GM19397 (cell line): ENCODE results near the gene LEMD1.
"Not testable (repeated sequence)": the region's sequence is repeated elsewhere in the genome, so short reads cannot be mapped to it uniquely, and the experiment has no call there.

Experiments
- ATAC-seq: cut with Tn5 transposase; IDR thresholded peaks from one replicate; pipeline ENCODE4 v1.9.1; 2021; ENCODE audit warnings: mild to moderate bottlenecking, moderate library complexity; ENCODE audit not compliant: unreplicated experiment

LEMD1 gene

DNA sequence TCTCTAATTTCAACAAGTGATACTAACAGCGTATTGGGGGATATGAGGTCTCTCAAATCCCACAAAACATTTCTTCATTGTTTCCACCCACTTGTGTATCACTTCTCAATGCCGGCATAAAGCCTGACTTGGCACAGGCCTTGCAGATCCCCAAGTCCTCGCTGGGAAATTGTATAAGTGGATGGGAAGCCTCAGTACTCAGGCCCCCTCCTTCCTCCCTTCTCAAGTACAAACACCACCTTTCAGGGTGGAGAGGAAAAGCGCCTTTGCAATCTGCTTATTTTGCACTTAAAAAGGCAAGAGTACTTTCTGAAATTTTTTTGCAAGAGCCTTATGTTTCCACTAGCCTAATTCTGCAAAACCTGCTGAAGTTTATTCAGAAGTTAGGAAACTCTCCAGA is 39.3 kb downstream of the LEMD1 start:
- no peak for ATAC-seq

DNA sequence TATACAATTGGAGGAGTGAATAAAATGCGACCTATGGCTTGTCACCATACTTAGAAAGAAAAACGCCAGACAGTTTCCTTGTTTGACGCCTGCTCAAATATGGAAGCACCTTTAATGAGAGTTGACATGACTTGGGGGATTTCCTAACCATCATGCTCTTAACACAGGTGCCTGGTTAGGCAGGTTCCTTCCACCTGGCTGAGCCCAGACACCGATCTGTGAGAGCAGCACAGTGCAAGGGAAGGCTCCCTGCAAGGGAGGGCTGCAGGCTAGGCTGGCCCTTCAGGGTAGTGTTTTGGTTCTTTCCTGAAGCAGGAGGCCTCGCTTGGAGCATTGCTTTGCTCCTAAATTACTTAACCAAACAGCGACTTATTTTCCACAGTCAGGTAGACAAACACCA is 40.6 kb downstream of the LEMD1 start:
- ATAC-seq, result no peak

DNA sequence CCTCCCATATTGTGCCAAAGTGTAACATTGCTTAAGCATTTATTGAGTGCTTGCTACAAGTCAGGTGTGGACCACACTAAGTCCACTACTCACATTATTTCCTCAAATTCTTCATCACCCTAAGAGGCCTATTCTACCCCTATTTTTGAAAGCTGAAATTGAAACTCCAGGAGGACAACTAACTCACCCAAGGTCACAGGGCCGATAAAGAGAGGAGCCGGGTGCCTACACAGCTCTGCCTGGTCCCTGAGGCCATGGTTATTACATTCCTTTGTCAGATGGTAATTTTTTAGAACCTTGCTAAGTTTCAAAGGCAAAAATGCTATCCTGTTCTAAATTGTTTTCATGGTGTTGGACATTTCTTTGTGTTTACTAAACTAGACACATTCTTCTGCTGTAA is 41.0 kb downstream of the LEMD1 start:
- ATAC-seq, result no peak

DNA sequence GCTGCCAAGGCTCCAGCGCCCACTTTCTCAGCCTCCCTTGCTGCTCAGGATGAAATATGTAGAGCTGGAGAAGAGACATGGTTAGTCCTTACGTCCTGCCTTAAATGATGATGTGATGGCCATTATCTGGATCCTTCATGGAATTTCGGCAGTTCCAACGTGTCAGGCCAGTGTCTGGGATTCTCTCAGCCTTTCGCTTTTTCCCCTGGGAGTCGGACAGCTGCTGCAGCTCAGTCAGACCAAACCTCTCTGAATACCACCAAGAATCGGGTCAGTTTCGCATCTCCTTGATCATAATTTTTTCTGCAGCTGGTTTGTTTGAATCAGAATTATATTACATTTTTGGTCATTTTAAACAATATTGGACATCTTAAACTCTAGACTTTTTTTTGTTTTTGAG is 42.8 kb downstream of the LEMD1 start:
- no peak for ATAC-seq

- ATAC-seq, result no peak
Observed at GRCh38 chr1:205377355-205377754, 44.5 kb downstream of the LEMD1 start.

DNA sequence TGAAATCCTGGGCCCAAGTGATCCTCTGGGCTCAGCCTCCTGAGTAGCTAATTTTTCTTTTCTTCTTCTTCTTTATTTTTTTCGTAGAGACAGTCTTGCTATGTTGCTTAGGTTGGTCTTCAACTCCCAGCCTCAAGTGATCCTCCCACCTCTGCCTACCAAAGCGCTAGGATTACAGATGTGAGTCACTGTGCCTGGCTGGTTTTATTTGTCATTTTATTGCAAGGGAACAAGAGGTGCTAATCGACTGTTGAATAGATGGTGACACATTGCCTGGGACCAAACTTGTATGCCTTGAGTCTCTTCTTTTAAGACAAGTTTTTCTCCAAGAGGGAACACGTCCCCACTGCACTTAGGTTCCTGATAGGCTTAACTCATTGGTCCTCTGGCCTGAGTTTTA is 45.1 kb downstream of the LEMD1 start:
- no peak for ATAC-seq

- ATAC-seq, result no peak
Observed at GRCh38 chr1:205375835-205376545, 45.9 kb downstream of the LEMD1 start.

GRCh38 chr1:205374210-205375078 is 47.4 kb downstream of the LEMD1 start:
- no peak for ATAC-seq

GRCh38 chr1:205373798-205374175 is 48.1 kb downstream of the LEMD1 start:
- ATAC-seq, result no peak

GRCh38 chr1:205373022-205373797 is 48.6 kb downstream of the LEMD1 start:
- no peak for ATAC-seq

GRCh38 chr1:205371871-205372660 is 49.8 kb downstream of the LEMD1 start:
- no peak for ATAC-seq

GRCh38 chr1:205370780-205371179 is 51.1 kb downstream of the LEMD1 start:
- ATAC-seq, result no peak

GRCh38 chr1:205369701-205370123 is 52.1 kb downstream of the LEMD1 start:
- no peak for ATAC-seq

DNA sequence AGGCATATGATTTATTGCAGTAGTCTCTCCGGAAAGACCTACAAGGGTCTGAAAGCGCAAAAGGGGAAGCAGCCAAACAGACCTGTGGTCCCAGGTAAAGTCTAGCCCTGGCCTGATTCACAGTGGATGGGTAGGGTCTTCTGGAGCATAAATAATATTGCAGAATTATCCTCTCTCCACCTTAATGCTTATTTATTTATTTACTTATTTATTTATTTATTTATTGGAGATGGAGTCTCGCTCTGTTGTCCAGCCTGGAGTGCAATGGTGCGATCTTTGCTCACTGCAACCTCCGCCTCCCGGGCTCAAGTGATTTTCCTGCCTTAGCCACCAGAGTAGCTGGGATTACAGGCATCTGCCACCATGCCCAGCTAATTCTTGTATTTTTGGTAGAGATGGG is 53.4 kb downstream of the LEMD1 start:
- no peak for ATAC-seq

GRCh38 chr1:205365945-205366463 is 55.9 kb downstream of the LEMD1 start:
- no peak for ATAC-seq

GRCh38 chr1:205365086-205365485 is 56.8 kb downstream of the LEMD1 start:
- ATAC-seq, result not testable (repeated sequence)

DNA sequence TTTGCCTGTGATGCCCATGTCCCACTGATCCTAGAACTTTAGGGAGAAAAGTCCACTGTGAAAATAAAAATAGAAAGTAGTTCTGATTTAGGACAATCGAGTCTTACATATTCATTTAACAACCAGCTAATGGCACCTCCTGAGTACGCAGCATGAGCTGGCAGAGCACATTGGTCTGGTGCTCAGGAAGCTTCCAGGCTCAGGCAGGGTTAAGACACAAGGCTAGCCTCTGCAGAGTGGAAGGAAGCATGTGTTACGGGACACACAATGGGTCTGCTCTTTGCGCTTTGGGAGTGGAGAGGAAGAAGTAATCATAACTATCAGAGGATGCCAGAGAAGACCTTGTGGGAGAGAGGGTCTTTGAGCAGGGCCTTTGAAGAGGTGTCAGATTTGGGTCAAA is 61.0 kb downstream of the LEMD1 start:
- ATAC-seq, result no peak

GRCh38 chr1:205359771-205360565 is 61.9 kb downstream of the LEMD1 start:
- ATAC-seq, result no peak

DNA sequence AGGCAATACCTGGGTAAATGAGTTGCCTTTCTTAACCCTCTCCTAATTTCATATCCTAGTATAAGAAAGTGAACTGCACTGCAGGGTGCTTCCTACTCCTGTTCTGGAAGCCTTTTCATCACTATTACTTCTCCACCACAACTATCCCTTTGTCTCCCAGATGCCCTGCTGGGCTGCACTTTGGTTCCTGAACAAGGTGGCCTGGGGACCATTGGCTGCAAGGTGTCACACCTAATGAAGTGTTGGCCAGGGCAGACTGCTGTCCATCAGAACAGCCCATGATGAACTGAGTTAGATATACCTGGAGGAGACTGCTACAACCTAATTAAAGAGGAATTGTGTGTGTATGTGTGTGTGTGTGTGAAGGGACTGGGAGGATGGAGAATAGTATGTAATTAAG is 63.3 kb downstream of the LEMD1 start:
- ATAC-seq, result no peak

GRCh38 chr1:205357567-205357966 is 64.3 kb downstream of the LEMD1 start:
- ATAC-seq, result no peak
